Activated naive CD8-positive, alpha-beta T cell treated with anti-CD3 and anti-CD28 coated beads, Interleukin-2, amount 10 ng/mL, durations not matched to agents 7 days and 5 days (primary cell): ENCODE measurements around the gene FBLN7. TPM values are rescaled to one million over a fixed set of nuclear protein-coding genes. Genes with fewer than 3 reads are reported as not detected.
A peak's percentile ranks its signal among the peaks of the same experiment; 100 is the strongest.

Experiments used
- ATAC-seq: fragments of 150-1000 bp; cut with Tn5 transposase; one replicate; pipeline ENCODE4 v1.10.0; 2021; ENCODE audit warnings: low read depth, moderate library complexity
- POLR2A ChIA-PET: fragments of 350-600 bp; sonication (Branson Sonifier 250); formaldehyde crosslinking; loops from one replicate; lab custom pipeline; 2021; ENCODE audit warnings: antibody characterized with exemption; lab: Charles Lee
- DNase-seq: peaks from one replicate; pipeline ENCODE4 v3.0.0; 2021
- H3K27ac Mint-ChIP-seq: one replicate; pipeline ENCODE4 v1.8.0; 2022; ENCODE audit warnings: mild to moderate bottlenecking, mixed read lengths
- H3K27me3 Mint-ChIP-seq: one replicate; pipeline ENCODE4 v1.8.0; 2022; ENCODE audit warnings: mild to moderate bottlenecking, moderate library complexity, mixed read lengths
- H3K36me3 Mint-ChIP-seq: one replicate; pipeline ENCODE4 v1.8.0; 2021; ENCODE audit warnings: mild to moderate bottlenecking, mixed read lengths
- H3K4me1 Mint-ChIP-seq: one replicate; pipeline ENCODE4 v1.8.0; 2021; ENCODE audit warnings: mixed read lengths
- H3K4me3 Mint-ChIP-seq: one replicate; pipeline ENCODE4 v1.8.0; 2022; ENCODE audit warnings: mild to moderate bottlenecking, moderate library complexity, mixed read lengths
- H3K9me3 Mint-ChIP-seq: one replicate; pipeline ENCODE4 v1.8.0; 2021; ENCODE audit warnings: mixed read lengths
- total RNA-seq, 2 experiments: library from RNA; stranded (reverse); gene quantifications; one replicate each; pipeline ENCODE4 v1.2.3, GENCODE V29; 2021

The FBLN7 gene
- total RNA-seq, 2 experiments from 2014 or later: 1.1 to 1.8 TPM

- peak; percentile 19 for ATAC-seq
- Mint-ChIP-seq H3K27ac (peak overlapping the region; percentile 70), H3K36me3 (no peaks in the 10 kb centered on the region), H3K9me3 (no peaks in the 10 kb centered on the region), H3K4me1 (peaks cover 32% of the 10 kb centered on the region), H3K4me3 (peak overlapping the region; percentile 41), H3K27me3 (peaks cover 7% of the 10 kb centered on the region)
- DNase-seq: peak; percentile 49
- POLR2A ChIA-PET: interaction anchor here (0.7 to 1.8 kb wide), 6 partner anchors 18 to 490 kb away, joined by 3 to 8 read pairs (median 4); partner anchors contain the start of gene ZC3H8
These were observed 17.4 kb downstream of the FBLN7 start for GRCh38 chr2:112155331-112156151.

GRCh38 chr2:112156152-112156986, 18.2 kb downstream of the FBLN7 start:
- POLR2A ChIA-PET: interaction anchor here (0.9 to 1.8 kb wide), 4 partner anchors 26 to 489 kb away, joined by 3 to 8 read pairs (median 4); partner anchors contain the start of gene ZC3H8
- Mint-ChIP-seq H3K27me3 (peaks cover 7% of the 10 kb centered on the region), H3K9me3 (no peaks in the 10 kb centered on the region), H3K36me3 (no peaks in the 10 kb centered on the region), H3K4me1 (peaks cover 32% of the 10 kb centered on the region), H3K27ac (peak overlapping the region; percentile 70), H3K4me3 (peak overlapping the region; percentile 41)
- ATAC-seq (peak; percentile 23), DNase-seq (peak; percentile 72)

GRCh38 chr2:112157472-112157871, 19.3 kb downstream of the FBLN7 start:
- Mint-ChIP-seq H3K4me3 (no peak overlapping the region), H3K27me3 (peaks cover 7% of the 10 kb centered on the region), H3K36me3 (no peaks in the 10 kb centered on the region), H3K27ac (no peak overlapping the region), H3K9me3 (no peaks in the 10 kb centered on the region), H3K4me1 (peaks cover 32% of the 10 kb centered on the region)
- no peak for ATAC-seq
- no peak for DNase-seq
- POLR2A ChIA-PET: no interaction called here

- H3K4me1 Mint-ChIP-seq: peaks cover 30% of the 10 kb centered on the region
- H3K4me3 Mint-ChIP-seq: no peak overlapping the region
- ATAC-seq (no peak), DNase-seq (no peak)
- POLR2A ChIA-PET: no interaction called here
- H3K36me3 Mint-ChIP-seq: no peaks in the 10 kb centered on the region
- H3K27me3 Mint-ChIP-seq: peaks cover 10% of the 10 kb centered on the region
- no peak overlapping the region for H3K27ac Mint-ChIP-seq
- no peaks in the 10 kb centered on the region for H3K9me3 Mint-ChIP-seq
These were observed 21.3 kb downstream of the FBLN7 start for GRCh38 chr2:112159454-112159921.

- no peak overlapping the region for H3K27ac Mint-ChIP-seq
- ATAC-seq: no peak
- POLR2A ChIA-PET: no interaction called here
These were observed 22.4 kb downstream of the FBLN7 start for GRCh38 chr2:112160283-112161250.

GRCh38 chr2:112161431-112162145, 23.4 kb downstream of the FBLN7 start:
- DNase-seq: no peak

More at GRCh38 chr2:112160283-112161250, 22.4 kb downstream of the FBLN7 start:
- no peak for DNase-seq
- Mint-ChIP-seq H3K9me3 (no peaks in the 10 kb centered on the region), H3K4me1 (peaks cover 19% of the 10 kb centered on the region), H3K36me3 (no peaks in the 10 kb centered on the region), H3K4me3 (no peak overlapping the region), H3K27me3 (peaks cover 10% of the 10 kb centered on the region)

GRCh38 chr2:112162341-112162740, 24.2 kb downstream of the FBLN7 start:
- Mint-ChIP-seq H3K4me1 (peaks cover 8% of the 10 kb centered on the region), H3K36me3 (no peaks in the 10 kb centered on the region), H3K27me3 (peaks cover 10% of the 10 kb centered on the region)

More at GRCh38 chr2:112161431-112162145, 23.4 kb downstream of the FBLN7 start:
- Mint-ChIP-seq H3K36me3 (no peaks in the 10 kb centered on the region), H3K27ac (no peak overlapping the region), H3K9me3 (no peaks in the 10 kb centered on the region), H3K4me3 (no peak overlapping the region), H3K27me3 (peaks cover 10% of the 10 kb centered on the region), H3K4me1 (peaks cover 10% of the 10 kb centered on the region)
- POLR2A ChIA-PET: no interaction called here
- ATAC-seq: no peak

GRCh38 chr2:112162956-112163355, 24.8 kb downstream of the FBLN7 start:
- Mint-ChIP-seq H3K27me3 (peaks cover 10% of the 10 kb centered on the region), H3K9me3 (no peaks in the 10 kb centered on the region), H3K4me1 (peaks cover 6% of the 10 kb centered on the region), H3K4me3 (no peak overlapping the region), H3K36me3 (no peaks in the 10 kb centered on the region), H3K27ac (no peak overlapping the region)
- ATAC-seq (no peak), DNase-seq (no peak)
- POLR2A ChIA-PET: no interaction called here

More at GRCh38 chr2:112162341-112162740, 24.2 kb downstream of the FBLN7 start:
- H3K4me3 Mint-ChIP-seq: no peak overlapping the region
- POLR2A ChIA-PET: no interaction called here
- no peaks in the 10 kb centered on the region for H3K9me3 Mint-ChIP-seq
- H3K27ac Mint-ChIP-seq: no peak overlapping the region
- no peak for DNase-seq
- no peak for ATAC-seq

- Mint-ChIP-seq H3K27ac (no peak overlapping the region), H3K4me1 (peaks cover 6% of the 10 kb centered on the region), H3K9me3 (no peaks in the 10 kb centered on the region), H3K4me3 (no peak overlapping the region), H3K36me3 (no peaks in the 10 kb centered on the region), H3K27me3 (peaks cover 8% of the 10 kb centered on the region)
- POLR2A ChIA-PET: no interaction called here
- ATAC-seq (no peak), DNase-seq (no peak)
These were observed 25.4 kb downstream of the FBLN7 start for GRCh38 chr2:112163541-112163981.

GRCh38 chr2:112164876-112165275, 26.7 kb downstream of the FBLN7 start:
- Mint-ChIP-seq H3K4me1 (peaks cover 6% of the 10 kb centered on the region), H3K4me3 (no peak overlapping the region), H3K9me3 (no peaks in the 10 kb centered on the region), H3K27ac (no peak overlapping the region), H3K36me3 (no peaks in the 10 kb centered on the region), H3K27me3 (peaks cover 7% of the 10 kb centered on the region)
- no peak for ATAC-seq
- no peak for DNase-seq
- POLR2A ChIA-PET: no interaction called here

- peaks cover 5% of the 10 kb centered on the region for H3K4me1 Mint-ChIP-seq
- H3K4me3 Mint-ChIP-seq: no peak overlapping the region
- DNase-seq (no peak), ATAC-seq (no peak)
- POLR2A ChIA-PET: no interaction called here
- no peak overlapping the region for H3K27ac Mint-ChIP-seq
- no peaks in the 10 kb centered on the region for H3K36me3 Mint-ChIP-seq
- H3K27me3 Mint-ChIP-seq: peaks cover 7% of the 10 kb centered on the region
- H3K9me3 Mint-ChIP-seq: no peaks in the 10 kb centered on the region
These were observed 27.1 kb downstream of the FBLN7 start for GRCh38 chr2:112165296-112165695.
